LNCAP (cell line): ENCODE data around the gene PTAFR.

Source experiments
- CTCF ChIP-seq: fragments of 450-650 bp; IDR thresholded peaks from 2 replicates; pipeline ENCODE4 v1.5.1; 2017; ENCODE audit warnings: mild to moderate bottlenecking

Gene PTAFR

GRCh38 chr1:28109639-28110038, 66.9 kb downstream of the PTAFR start:
- no peak for TF ChIP-seq CTCF

GRCh38 chr1:28108001-28108400, 68.5 kb downstream of the PTAFR start:
- no peak for TF ChIP-seq CTCF

- no peak for TF ChIP-seq CTCF
These were observed 71.5 kb downstream of the PTAFR start for GRCh38 chr1:28104866-28105467.

GRCh38 chr1:28102189-28102588, 74.3 kb downstream of the PTAFR start:
- no peak for TF ChIP-seq CTCF

- no peak for TF ChIP-seq CTCF
These were observed 77.3 kb downstream of the PTAFR start for GRCh38 chr1:28099050-28099769.
